SK-N-SH treated with all-trans-retinoic acid at 6 μM for 48 hours (cell line): ENCODE data around the gene GATA5.

Experiments used
- ARNTL ChIP-seq: fragments of 450-650 bp; formaldehyde crosslinking; IDR thresholded peaks from 2 replicates; pipeline ENCODE4 v1.5.0; 2020; ENCODE audit warnings: low read depth, mild to moderate bottlenecking, moderate library complexity, borderline replicate concordance
- BACH2 ChIP-seq: fragments of 250-450 bp; sonication (Bioruptor Pico); IDR thresholded peaks from 2 replicates; pipeline ENCODE4 v1.9.0; 2021; ENCODE audit warnings: mild to moderate bottlenecking, borderline replicate concordance
- GLIS3 ChIP-seq: fragments of 250-450 bp; sonication (Bioruptor Pico); IDR thresholded peaks from 2 replicates; pipeline ENCODE4 v1.5.0; 2020; ENCODE audit warnings: mild to moderate bottlenecking, moderate library complexity
- ISL1 ChIP-seq: fragments of 250-450 bp; sonication (Bioruptor Pico); IDR thresholded peaks from 2 replicates; pipeline ENCODE4 v2.1.2; 2022; ENCODE audit warnings: mild to moderate bottlenecking, moderate library complexity
- PATZ1 ChIP-seq: fragments of 250-450 bp; sonication (Bioruptor Pico); IDR thresholded peaks from 2 replicates; pipeline ENCODE4 v1.8.0; 2020; ENCODE audit warnings: mild to moderate bottlenecking, moderate library complexity, borderline replicate concordance
- POU6F1 ChIP-seq: fragments of 250-450 bp; sonication (Bioruptor Pico); IDR thresholded peaks from 2 replicates; pipeline ENCODE4 v1.8.0; 2021; ENCODE audit warnings: low read depth, mild to moderate bottlenecking, moderate library complexity, borderline replicate concordance
- RARB ChIP-seq: fragments of 250-450 bp; sonication (Bioruptor Pico); IDR thresholded peaks from 2 replicates; pipeline ENCODE4 v1.8.0; 2021; ENCODE audit warnings: mild to moderate bottlenecking, moderate library complexity
- TCF4 ChIP-seq: fragments of 250-450 bp; sonication (Bioruptor Pico); IDR thresholded peaks from 2 replicates; pipeline ENCODE4 v1.8.0; 2021; ENCODE audit warnings: mild to moderate bottlenecking, moderate library complexity, borderline replicate concordance
- TOX ChIP-seq: fragments of 250-450 bp; sonication (Bioruptor Pico); IDR thresholded peaks from 2 replicates; pipeline ENCODE4 v1.8.0; 2021; ENCODE audit warnings: mild to moderate bottlenecking, moderate library complexity, borderline replicate concordance
- ZFP3 ChIP-seq: fragments of 250-450 bp; sonication (Bioruptor Pico); IDR thresholded peaks from 2 replicates; pipeline ENCODE4 v1.5.0; 2020; ENCODE audit warnings: mild to moderate bottlenecking, moderate library complexity
- ZFP30 ChIP-seq: fragments of 450-650 bp; formaldehyde crosslinking; IDR thresholded peaks from 2 replicates; pipeline ENCODE4 v1.5.0; 2022; ENCODE audit warnings: mild to moderate bottlenecking, moderate library complexity
- ZNF565 ChIP-seq: fragments of 450-650 bp; formaldehyde crosslinking; conservative IDR thresholded peaks from 2 replicates; pipeline ENCODE4 v1.5.0; 2020; ENCODE audit warnings: low read depth, mild to moderate bottlenecking, moderate library complexity
- ZNF70 ChIP-seq: fragments of 450-650 bp; formaldehyde crosslinking; IDR thresholded peaks from 2 replicates; pipeline ENCODE4 v1.5.0; 2020; ENCODE audit warnings: mild to moderate bottlenecking, moderate library complexity
- TF ChIP-seq, protein P1 (sequence below): fragments of 250-450 bp; sonication (Bioruptor Pico); IDR thresholded peaks from 2 replicates; pipeline ENCODE4 v1.5.1; 2020; ENCODE audit warnings: low read depth, mild to moderate bottlenecking, moderate library complexity

DNA sequence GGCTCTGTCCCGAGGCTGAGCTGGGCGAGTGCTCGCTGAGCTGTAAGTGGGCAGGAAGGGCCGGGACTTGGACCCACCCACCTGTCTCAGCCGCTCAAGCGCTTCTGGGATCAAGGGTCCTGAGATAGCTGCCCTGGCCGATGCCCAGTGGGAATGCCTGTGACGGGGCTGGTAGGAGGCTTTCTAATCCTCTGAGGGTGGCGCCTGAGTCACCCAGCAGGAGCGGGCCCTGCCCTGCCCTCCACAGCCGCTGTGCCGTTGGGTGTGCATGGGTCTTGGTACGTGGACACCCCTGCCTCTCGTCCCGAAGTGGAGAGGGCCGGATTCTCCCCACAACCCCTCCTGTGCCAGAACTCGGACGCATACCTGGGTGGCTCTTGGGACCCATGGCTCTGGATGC lies 43.1 kb upstream of the GATA5 start:
- TF ChIP-seq PATZ1: no peak
- TF ChIP-seq ISL1 (CRISPR knock-in tag): no peak
- TF ChIP-seq ZFP3 (CRISPR knock-in tag): no peak
- TF ChIP-seq, protein P1, sequence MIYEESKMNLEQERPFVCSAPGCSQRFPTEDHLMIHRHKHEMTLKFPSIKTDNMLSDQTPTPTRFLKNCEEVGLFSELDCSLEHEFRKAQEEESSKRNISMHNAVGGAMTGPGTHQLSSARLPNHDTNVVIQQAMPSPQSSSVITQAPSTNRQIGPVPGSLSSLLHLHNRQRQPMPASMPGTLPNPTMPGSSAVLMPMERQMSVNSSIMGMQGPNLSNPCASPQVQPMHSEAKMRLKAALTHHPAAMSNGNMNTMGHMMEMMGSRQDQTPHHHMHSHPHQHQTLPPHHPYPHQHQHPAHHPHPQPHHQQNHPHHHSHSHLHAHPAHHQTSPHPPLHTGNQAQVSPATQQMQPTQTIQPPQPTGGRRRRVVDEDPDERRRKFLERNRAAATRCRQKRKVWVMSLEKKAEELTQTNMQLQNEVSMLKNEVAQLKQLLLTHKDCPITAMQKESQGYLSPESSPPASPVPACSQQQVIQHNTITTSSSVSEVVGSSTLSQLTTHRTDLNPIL (CRISPR knock-in tag): no peak
- no peak for TF ChIP-seq TCF4 (CRISPR knock-in tag)
- TF ChIP-seq POU6F1: no peak
- TF ChIP-seq TOX: no peak
- no peak for TF ChIP-seq ARNTL (CRISPR knock-in tag)
- TF ChIP-seq ZNF565: no peak
- TF ChIP-seq ZNF70 (CRISPR knock-in tag): no peak
- no peak for TF ChIP-seq BACH2 (CRISPR knock-in tag)
- no peak for TF ChIP-seq GLIS3
- no peak for TF ChIP-seq RARB (CRISPR knock-in tag)
- TF ChIP-seq ZFP30: no peak
